Fibroblast of the aortic adventitia (primary cell): Measurements from ENCODE around the gene WDR4. TPM values are rescaled to one million over a fixed set of nuclear protein-coding genes. Genes with fewer than 3 reads are reported as not detected.

Experiments
- DNase-seq: peaks from one replicate; pipeline ENCODE4 v3.0.0-alpha.2; 2010; ENCODE audit warnings: low read depth
- H3K4me3 ChIP-seq: 2 replicates; pipeline ENCODE4 v1.5.1; 2011; ENCODE audit warnings: low read depth, mild to moderate bottlenecking, control low read depth, low read length, moderate library complexity
- total RNA-seq: library from RNA; depleted of rRNA; stranded (reverse); fragments of >200 nt; gene quantifications from 2 replicates; pipeline ENCODE4 v1.2.3, GENCODE V29; 2012; ENCODE audit warnings: low replicate concordance
- TF ChIP-seq, protein P1 (sequence below): IDR thresholded peaks from 2 replicates; pipeline ENCODE4 v1.5.1; 2011; ENCODE audit warnings: mild to moderate bottlenecking, low read length, control low read depth, inconsistent platforms; ENCODE audit not compliant: insufficient read depth

The WDR4 gene
- total RNA-seq, 1 donor: 12.8 TPM

DNA sequence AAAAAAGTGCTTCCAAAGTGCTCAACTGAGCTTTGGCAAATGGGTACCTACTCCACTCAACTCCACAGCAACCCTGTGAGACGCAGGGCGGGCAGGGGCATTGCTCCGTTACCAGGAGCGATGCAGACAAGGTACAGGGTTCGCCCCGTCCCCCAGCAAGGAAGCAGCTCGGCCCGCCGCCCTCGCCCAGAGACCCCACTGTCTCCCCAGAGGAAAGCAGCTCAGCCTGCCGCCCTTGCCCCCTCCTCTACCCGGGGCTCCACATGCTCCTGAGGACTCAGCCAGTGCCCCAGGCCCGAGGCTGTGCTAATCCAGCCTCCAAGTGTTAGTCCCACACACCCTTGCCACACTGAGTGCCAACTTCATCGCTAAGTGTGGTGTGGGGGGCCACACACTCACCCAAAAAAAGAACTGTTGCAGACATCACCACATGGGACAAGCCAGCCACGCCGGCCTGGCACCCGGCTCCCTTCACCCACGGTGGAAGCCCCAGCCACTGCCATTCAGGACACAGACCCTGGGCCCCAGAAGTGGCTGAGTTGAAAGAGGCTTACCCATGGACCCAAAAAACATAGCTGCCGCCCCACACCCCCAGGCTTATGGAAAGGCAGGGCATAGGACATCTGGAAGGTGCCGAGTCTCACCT, 26.3 kb downstream of the WDR4 start:
- H3K4me3 ChIP-seq: no peak overlapping the region
- DNase-seq: no peak
- TF ChIP-seq, protein P1, sequence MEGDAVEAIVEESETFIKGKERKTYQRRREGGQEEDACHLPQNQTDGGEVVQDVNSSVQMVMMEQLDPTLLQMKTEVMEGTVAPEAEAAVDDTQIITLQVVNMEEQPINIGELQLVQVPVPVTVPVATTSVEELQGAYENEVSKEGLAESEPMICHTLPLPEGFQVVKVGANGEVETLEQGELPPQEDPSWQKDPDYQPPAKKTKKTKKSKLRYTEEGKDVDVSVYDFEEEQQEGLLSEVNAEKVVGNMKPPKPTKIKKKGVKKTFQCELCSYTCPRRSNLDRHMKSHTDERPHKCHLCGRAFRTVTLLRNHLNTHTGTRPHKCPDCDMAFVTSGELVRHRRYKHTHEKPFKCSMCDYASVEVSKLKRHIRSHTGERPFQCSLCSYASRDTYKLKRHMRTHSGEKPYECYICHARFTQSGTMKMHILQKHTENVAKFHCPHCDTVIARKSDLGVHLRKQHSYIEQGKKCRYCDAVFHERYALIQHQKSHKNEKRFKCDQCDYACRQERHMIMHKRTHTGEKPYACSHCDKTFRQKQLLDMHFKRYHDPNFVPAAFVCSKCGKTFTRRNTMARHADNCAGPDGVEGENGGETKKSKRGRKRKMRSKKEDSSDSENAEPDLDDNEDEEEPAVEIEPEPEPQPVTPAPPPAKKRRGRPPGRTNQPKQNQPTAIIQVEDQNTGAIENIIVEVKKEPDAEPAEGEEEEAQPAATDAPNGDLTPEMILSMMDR: no peak

- DNase-seq: no peak
These were observed 27.3 kb downstream of the WDR4 start for GRCh38 chr21:42851812-42852665.

DNA sequence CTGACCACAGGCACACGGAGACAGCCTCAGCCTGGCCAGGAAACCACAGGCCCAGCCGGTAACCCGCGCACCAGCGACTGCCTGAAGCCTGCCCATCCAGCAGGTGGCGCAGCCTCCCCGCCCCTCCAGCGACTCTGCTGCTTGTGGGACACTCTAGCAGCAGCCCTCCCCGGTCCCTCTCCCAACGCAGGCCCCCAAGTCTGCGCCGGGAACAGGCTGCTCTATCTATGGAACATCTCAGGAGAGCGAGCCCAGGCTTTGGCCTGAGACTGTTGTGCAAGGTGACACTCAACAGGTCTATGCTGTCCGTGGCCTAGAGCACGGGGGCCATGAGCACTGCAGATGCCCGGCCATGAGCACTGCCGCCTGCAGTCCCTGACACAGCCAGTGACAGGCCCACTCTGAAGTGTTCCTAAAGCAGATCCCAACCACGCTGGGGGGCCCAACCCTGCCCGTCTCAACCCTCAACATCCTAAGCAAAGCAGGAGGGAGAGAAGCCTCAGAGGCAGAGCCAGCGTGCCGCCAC, 28.4 kb downstream of the WDR4 start:
- H3K4me3 ChIP-seq: no peak overlapping the region
- TF ChIP-seq, protein P1: peak; percentile 23
- DNase-seq: no peak

More at GRCh38 chr21:42851812-42852665, 27.3 kb downstream of the WDR4 start:
- no peak overlapping the region for H3K4me3 ChIP-seq
- TF ChIP-seq, protein P1: no peak

GRCh38 chr21:42850463-42850862, 28.9 kb downstream of the WDR4 start:
- no peak for DNase-seq
- H3K4me3 ChIP-seq: no peak overlapping the region
- TF ChIP-seq, protein P1: no peak

DNA sequence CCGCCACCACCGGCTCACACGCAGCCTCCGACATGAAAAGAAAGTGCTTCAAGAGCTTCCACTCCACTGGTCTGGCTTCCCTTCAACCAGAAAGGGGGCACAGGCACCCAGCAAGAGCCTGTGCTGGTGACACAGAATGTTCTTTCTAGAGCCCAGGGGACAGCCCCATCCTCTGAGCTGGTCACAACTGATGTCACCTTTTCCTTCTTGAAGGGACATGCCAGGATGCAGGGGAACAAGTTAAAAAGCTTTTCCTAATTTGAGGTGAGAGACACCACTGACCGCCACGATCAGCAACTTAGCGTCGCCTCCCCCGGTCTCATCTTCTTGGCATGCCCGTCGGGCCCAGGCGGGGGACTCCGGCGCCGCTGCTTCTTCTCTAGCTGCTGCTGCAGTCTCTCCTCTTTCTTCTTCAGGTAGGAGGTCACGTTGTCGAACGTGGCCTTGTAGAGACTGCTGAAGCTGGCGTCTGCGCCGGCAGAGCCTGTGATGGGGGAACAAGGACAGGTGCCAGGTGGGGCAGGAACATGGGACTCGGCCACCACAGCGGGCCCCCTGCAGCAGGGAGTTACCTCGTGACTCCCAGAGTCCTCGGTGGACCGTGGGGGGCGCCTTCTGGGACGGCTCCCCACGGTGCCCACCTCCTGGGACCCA, 29.5 kb downstream of the WDR4 start:
- DNase-seq: no peak
- no peak overlapping the region for H3K4me3 ChIP-seq

More for the DNA sequence above, 29.5 kb downstream of the WDR4 start:
- TF ChIP-seq, protein P1: no peak
